GM23338 (cell line): ENCODE measurements around the gene THNSL1. TPM values are rescaled to one million over a fixed set of nuclear protein-coding genes. Genes with fewer than 3 reads are reported as not detected.

Experiments
- ATAC-seq: fragments of 200-7000 bp; cut with Tn5 transposase; 3 replicates; pipeline ENCODE4 v1.9.1; 2020
- DNase-seq: peaks from one replicate; pipeline ENCODE4 v3.0.0-alpha.2; 2015; ENCODE audit warnings: low spot score
- H2AFZ ChIP-seq: fragments of 200-600 bp; sonication (generic); 2 replicates; pipeline ENCODE4 v1.8.0; 2016; ENCODE audit warnings: antibody characterized with exemption, mild to moderate bottlenecking, moderate library complexity
- H3F3A ChIP-seq: fragments of 200-600 bp; sonication (generic); replicated peaks from 2 replicates; pipeline ENCODE4 v1.8.0; 2017; ENCODE audit warnings: antibody characterized with exemption, mixed run types, low read depth
- H3K27ac ChIP-seq: fragments of 200-600 bp; sonication (generic); 2 replicates; pipeline ENCODE4 v1.6.1; 2016; ENCODE audit warnings: low read depth
- H3K27me3 ChIP-seq: fragments of 200-600 bp; sonication (generic); 2 replicates; pipeline ENCODE4 v1.8.0; 2016; ENCODE audit warnings: mild to moderate bottlenecking, mixed run types, moderate library complexity; ENCODE audit not compliant: insufficient read depth
- H3K36me3 ChIP-seq: fragments of 200-600 bp; sonication (generic); 2 replicates; pipeline ENCODE4 v1.8.0; 2016; ENCODE audit warnings: mild to moderate bottlenecking; ENCODE audit not compliant: insufficient read depth
- H3K4me1 ChIP-seq: fragments of 200-600 bp; sonication (generic); 2 replicates; pipeline ENCODE4 v1.8.0; 2016; ENCODE audit warnings: mild to moderate bottlenecking, moderate library complexity; ENCODE audit not compliant: insufficient read depth
- H3K4me2 ChIP-seq: fragments of 200-600 bp; sonication (generic); 2 replicates; pipeline ENCODE4 v1.7.1; 2017; ENCODE audit warnings: mixed run types
- H3K4me3 ChIP-seq: fragments of 200-600 bp; sonication (generic); 2 replicates; pipeline ENCODE4 v1.6.1; 2016; ENCODE audit warnings: mixed run types
- H3K79me2 ChIP-seq: fragments of 200-600 bp; sonication (generic); replicated peaks from 2 replicates; pipeline ENCODE4 v1.8.0; 2017; ENCODE audit warnings: mild to moderate bottlenecking; ENCODE audit not compliant: insufficient read depth
- H3K9me2 ChIP-seq: fragments of 200-600 bp; sonication (generic); 2 replicates; pipeline ENCODE4 v1.8.0; 2017; ENCODE audit not compliant: insufficient read depth
- H4K20me1 ChIP-seq: fragments of 200-600 bp; sonication (generic); replicated peaks from 2 replicates; pipeline ENCODE4 v1.8.0; 2017; ENCODE audit warnings: mild to moderate bottlenecking; ENCODE audit not compliant: insufficient read depth
- H3K27ac Mint-ChIP-seq: 2 replicates; pipeline ENCODE4 v1.8.0; 2020; ENCODE audit warnings: inconsistent platforms, mild to moderate bottlenecking, moderate library complexity, mixed read lengths
- H3K27me3 Mint-ChIP-seq: 3 replicates; pipeline ENCODE4 v1.8.0; 2022; ENCODE audit warnings: low read depth, mild to moderate bottlenecking, moderate library complexity, mixed read lengths, inconsistent platforms; ENCODE audit not compliant: insufficient read depth, poor library complexity
- H3K36me3 Mint-ChIP-seq: 3 replicates; pipeline ENCODE4 v1.8.0; 2021; ENCODE audit warnings: low read depth, mild to moderate bottlenecking, inconsistent platforms, moderate library complexity, mixed read lengths
- H3K4me1 Mint-ChIP-seq: 3 replicates; pipeline ENCODE4 v1.8.0; 2020; ENCODE audit warnings: mild to moderate bottlenecking, inconsistent platforms, mixed read lengths
- H3K4me3 Mint-ChIP-seq: 3 replicates; pipeline ENCODE4 v1.8.0; 2021; ENCODE audit warnings: moderate library complexity, mild to moderate bottlenecking, inconsistent platforms, mixed read lengths
- H3K9me3 Mint-ChIP-seq: 3 replicates; pipeline ENCODE4 v1.8.0; 2020; ENCODE audit warnings: moderate library complexity, mild to moderate bottlenecking, inconsistent platforms, mixed read lengths
- NANOG ChIP-seq: IDR thresholded peaks from 2 replicates; pipeline ENCODE4 v1.6.1; 2016; ENCODE audit warnings: antibody characterized with exemption, borderline replicate concordance
- ZNF114 ChIP-seq: fragments of 250-450 bp; sonication (Bioruptor Pico); IDR thresholded peaks from 2 replicates; pipeline ENCODE4 v1.5.0; 2020; ENCODE audit warnings: mild to moderate bottlenecking, moderate library complexity
- polyA plus RNA-seq: library from polyadenylated mRNA; unstranded; fragments of >200 nt; fragmentation: Nextera tagmentation; extraction: Ambion mirVana; gene quantifications from 2 replicates; pipeline ENCODE4 v1.2.1, GENCODE V29; 2016
- total RNA-seq: library from RNA; depleted of rRNA; stranded (reverse); fragments of >200 nt; shearing (Covaris generic); gene quantifications from 2 replicates; pipeline ENCODE4 v1.2.3, GENCODE V29; 2014
- TF ChIP-seq, protein P1 (sequence below): IDR thresholded peaks from one replicate; pipeline ENCODE4 v1.6.1; 2018; ENCODE audit warnings: antibody characterized with exemption; ENCODE audit not compliant: unreplicated experiment
- TF ChIP-seq, protein P2 (sequence below), 2 experiments: fragments of 200-600 bp in 1 of 2; sonication (generic) in 1 of 2; conservative IDR thresholded peaks; 2 replicates each; pipeline versions ENCODE4 v1.5.1 to v1.6.1; 2016 to 2017; ENCODE audit warnings: antibody characterized with exemption in 2 of 2, low read depth in 2 of 2, mild to moderate bottlenecking in 2 of 2, moderate library complexity in 1 of 2

Gene THNSL1
- total and polyA plus RNA-seq, 2 experiments from 2014 or later: 2.6 to 5.8 TPM

DNA sequence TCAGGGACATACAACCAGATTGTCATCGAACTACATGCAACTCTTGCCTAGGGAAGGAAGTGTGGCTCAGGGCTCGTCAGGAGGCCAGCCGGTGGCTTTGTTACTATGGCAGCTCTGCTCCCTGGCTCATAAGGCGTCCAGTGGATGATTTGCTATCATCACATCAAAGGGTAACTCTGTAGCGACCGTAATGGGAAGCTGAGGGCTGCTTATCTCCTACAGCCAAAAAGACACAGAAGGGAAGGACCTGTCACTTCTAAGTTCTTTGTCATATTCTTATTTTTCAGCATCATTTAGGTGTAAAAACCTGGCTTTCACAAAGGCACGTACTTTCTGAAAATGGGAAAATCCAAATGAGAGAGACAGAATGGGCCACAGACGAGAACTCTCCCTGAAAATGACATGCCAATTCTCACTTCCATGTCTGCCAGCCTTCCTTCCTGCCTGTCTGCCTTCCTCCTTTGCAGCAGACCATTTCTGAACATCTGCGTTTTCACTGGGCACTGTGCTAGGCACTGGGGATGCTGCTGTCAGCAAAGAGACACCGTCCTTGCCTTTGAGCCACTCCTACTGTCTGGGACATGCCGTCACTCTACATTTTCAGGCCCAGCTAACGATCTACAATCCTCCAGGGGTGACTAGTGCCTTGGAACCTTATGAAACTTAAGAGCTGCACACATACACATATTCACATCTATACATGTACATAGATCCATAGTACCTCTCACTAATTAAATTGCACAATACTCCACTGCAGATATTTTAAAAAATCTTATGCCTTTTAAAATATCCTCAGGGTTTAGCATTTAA lies 27.4 kb upstream of the THNSL1 start:
- Mint-ChIP-seq H3K4me3 (no peak overlapping the region), H3K4me1 (no peaks in the 10 kb centered on the region), H3K9me3 (no peaks in the 10 kb centered on the region), H3K27ac (no peak overlapping the region), H3K36me3 (no peaks in the 10 kb centered on the region), H3K27me3 (peaks cover 2% of the 10 kb centered on the region)
- no peak overlapping the region for H3K27ac ChIP-seq
- TF ChIP-seq ZNF114: no peak
- TF ChIP-seq, protein P1, sequence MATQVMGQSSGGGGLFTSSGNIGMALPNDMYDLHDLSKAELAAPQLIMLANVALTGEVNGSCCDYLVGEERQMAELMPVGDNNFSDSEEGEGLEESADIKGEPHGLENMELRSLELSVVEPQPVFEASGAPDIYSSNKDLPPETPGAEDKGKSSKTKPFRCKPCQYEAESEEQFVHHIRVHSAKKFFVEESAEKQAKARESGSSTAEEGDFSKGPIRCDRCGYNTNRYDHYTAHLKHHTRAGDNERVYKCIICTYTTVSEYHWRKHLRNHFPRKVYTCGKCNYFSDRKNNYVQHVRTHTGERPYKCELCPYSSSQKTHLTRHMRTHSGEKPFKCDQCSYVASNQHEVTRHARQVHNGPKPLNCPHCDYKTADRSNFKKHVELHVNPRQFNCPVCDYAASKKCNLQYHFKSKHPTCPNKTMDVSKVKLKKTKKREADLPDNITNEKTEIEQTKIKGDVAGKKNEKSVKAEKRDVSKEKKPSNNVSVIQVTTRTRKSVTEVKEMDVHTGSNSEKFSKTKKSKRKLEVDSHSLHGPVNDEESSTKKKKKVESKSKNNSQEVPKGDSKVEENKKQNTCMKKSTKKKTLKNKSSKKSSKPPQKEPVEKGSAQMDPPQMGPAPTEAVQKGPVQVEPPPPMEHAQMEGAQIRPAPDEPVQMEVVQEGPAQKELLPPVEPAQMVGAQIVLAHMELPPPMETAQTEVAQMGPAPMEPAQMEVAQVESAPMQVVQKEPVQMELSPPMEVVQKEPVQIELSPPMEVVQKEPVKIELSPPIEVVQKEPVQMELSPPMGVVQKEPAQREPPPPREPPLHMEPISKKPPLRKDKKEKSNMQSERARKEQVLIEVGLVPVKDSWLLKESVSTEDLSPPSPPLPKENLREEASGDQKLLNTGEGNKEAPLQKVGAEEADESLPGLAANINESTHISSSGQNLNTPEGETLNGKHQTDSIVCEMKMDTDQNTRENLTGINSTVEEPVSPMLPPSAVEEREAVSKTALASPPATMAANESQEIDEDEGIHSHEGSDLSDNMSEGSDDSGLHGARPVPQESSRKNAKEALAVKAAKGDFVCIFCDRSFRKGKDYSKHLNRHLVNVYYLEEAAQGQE: no peak
- no peaks in the 10 kb centered on the region for H3K79me2 ChIP-seq
- H3K4me3 ChIP-seq: no peak overlapping the region
- H3K9me2 ChIP-seq: no peaks in the 10 kb centered on the region
- H3K4me2 ChIP-seq: no peak overlapping the region
- DNase-seq: no peak
- no peaks in the 10 kb centered on the region for H4K20me1 ChIP-seq
- no peaks in the 10 kb centered on the region for H3K27me3 ChIP-seq
- H3K4me1 ChIP-seq: no peaks in the 10 kb centered on the region
- H3F3A ChIP-seq: no peaks in the 10 kb centered on the region
- ATAC-seq: no peak
- H2AFZ ChIP-seq: no peak overlapping the region
- no peaks in the 10 kb centered on the region for H3K36me3 ChIP-seq

DNA sequence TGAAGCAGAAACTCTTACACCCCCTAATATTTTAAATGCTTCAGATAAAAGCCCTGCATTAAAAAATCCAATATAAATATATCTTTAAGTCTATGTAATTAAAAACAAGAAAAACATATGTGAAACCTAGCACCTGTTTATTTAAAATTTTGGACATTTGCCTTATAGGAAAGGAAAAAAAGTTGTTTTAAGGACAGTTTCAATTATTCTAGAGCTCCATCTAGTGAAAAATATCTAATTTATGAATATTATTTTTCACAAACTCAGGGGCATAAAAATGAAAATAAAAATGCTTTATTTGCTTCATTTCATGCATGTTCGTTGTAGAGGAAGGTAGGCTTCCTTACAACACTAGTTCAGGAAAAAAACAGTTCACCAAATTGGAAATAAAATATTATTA lies 26.5 kb upstream of the THNSL1 start:
- H3K36me3 ChIP-seq: no peaks in the 10 kb centered on the region
- no peak overlapping the region for H3K4me3 ChIP-seq
- no peak overlapping the region for H2AFZ ChIP-seq
- Mint-ChIP-seq H3K27ac (no peak overlapping the region), H3K27me3 (peaks cover 5% of the 10 kb centered on the region), H3K9me3 (no peaks in the 10 kb centered on the region), H3K36me3 (no peaks in the 10 kb centered on the region), H3K4me3 (no peak overlapping the region), H3K4me1 (no peaks in the 10 kb centered on the region)
- no peaks in the 10 kb centered on the region for H3K27me3 ChIP-seq
- H3K27ac ChIP-seq: no peak overlapping the region
- no peaks in the 10 kb centered on the region for H3K9me2 ChIP-seq
- ATAC-seq (no peak), DNase-seq (no peak)
- no peaks in the 10 kb centered on the region for H3F3A ChIP-seq
- H3K4me1 ChIP-seq: no peaks in the 10 kb centered on the region
- H3K79me2 ChIP-seq: no peaks in the 10 kb centered on the region
- no peaks in the 10 kb centered on the region for H4K20me1 ChIP-seq
- H3K4me2 ChIP-seq: no peak overlapping the region
- TF ChIP-seq, protein P1: no peak
- TF ChIP-seq, protein P2, sequence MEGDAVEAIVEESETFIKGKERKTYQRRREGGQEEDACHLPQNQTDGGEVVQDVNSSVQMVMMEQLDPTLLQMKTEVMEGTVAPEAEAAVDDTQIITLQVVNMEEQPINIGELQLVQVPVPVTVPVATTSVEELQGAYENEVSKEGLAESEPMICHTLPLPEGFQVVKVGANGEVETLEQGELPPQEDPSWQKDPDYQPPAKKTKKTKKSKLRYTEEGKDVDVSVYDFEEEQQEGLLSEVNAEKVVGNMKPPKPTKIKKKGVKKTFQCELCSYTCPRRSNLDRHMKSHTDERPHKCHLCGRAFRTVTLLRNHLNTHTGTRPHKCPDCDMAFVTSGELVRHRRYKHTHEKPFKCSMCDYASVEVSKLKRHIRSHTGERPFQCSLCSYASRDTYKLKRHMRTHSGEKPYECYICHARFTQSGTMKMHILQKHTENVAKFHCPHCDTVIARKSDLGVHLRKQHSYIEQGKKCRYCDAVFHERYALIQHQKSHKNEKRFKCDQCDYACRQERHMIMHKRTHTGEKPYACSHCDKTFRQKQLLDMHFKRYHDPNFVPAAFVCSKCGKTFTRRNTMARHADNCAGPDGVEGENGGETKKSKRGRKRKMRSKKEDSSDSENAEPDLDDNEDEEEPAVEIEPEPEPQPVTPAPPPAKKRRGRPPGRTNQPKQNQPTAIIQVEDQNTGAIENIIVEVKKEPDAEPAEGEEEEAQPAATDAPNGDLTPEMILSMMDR (conservative IDR thresholded peaks at IDR 0.05; ENCODE audit: low read depth in 2 of 2): no peak
- TF ChIP-seq NANOG: no peak
